ENCODE results near the gene DDX50.
A peak's percentile ranks its signal among the peaks of the same experiment; 100 is the strongest.

Gene DDX50

DNA sequence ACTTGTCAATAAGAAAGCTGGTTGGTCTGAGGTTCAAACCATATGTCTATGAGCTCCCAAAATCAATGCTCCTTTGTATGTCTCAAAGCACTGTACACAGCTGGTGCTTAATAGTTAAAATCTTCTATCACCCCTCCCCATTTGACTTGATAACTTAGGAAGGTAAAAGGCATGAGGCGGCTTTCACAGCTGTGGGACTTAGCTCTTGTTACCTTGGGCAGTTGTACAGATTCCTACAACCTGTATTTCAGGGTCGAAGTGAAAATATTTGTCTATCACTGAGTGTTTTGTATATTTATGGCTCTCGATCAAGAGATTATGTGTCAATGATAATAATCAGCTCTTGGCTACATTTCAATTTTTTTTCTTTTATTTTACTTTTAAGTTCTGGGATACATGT, 86.5 kb downstream of the DDX50 start:
- DNase-seq (ENCODE audit: low read depth in 2 of 2), result no peak

DNA sequence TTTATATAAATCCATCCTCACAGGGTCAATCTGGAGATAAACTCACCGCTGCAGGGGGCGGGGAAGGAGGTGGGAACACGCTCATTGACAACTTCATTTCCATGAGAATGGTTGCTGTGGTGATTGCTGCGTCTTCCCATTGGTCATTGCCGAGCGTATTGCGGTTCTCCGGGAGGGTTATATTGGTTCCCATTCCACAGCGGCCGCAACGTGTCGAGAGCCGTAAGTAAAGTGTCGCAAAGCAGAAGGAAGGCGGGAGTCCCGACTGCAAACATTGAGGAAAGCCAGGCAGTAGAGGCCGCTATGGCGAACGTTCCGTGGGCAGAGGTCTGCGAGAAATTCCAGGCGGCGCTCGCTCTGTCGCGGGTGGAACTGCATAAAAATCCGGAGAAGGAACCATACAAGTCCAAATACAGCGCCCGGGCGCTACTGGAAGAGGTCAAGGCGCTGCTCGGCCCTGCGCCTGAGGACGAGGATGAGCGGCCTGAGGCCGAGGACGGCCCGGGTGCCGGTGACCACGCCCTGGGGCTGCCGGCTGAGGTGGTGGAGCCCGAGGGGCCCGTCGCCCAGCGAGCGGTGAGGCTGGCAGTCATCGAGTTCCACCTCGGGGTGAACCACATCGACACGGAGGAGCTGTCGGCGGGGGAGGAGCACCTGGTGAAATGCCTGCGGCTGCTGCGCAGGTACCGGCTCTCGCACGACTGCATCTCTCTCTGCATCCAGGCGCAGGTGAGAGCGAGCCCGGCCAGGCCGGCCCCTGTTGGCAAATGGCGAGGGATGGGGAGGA, 87.6 kb downstream of the DDX50 start, which contains the start of gene KIFBP:
TSS of gene KIFBP (plus strand) at position 274 of the 787 bp plus-strand sequence. CDS start at position 304, 30 bp downstream.
- DNase-seq (ENCODE audit: low read depth in 2 of 2), result peak; percentile 51 to 54

DNA sequence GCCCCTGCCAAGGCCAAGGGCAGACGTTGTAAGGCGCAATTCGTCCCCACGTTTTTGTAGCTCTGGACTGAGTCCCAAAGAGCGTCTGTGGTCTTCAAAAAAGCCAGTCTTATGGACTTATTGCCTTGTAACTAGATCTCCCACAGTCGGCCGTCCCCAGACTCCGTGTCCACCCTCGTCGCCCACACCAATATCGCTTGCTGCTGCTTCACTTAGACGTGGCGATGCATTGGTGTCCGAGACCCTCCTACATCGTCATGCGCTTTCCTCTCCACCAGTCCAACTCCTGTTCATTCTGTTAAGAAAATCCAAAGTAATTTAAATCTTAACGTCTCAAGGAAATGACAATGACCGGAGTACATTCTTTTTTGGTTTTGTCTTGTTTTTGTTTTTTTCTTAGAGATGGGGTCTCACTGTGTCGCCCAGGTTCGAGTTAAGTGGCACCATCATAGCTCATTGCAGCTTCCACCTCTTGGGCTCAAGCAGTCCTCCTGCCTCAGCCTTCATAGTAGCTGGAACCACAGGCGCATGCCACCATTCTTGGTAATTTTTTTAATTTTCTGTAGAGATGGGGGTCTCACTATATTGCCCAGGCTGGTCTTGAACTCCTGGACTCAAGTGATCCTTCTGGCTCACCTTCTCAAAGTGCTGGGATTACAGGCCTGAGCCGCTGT, 88.3 kb downstream of the DDX50 start:
- DNase-seq (ENCODE audit: low read depth in 2 of 2), result no peak

DNA sequence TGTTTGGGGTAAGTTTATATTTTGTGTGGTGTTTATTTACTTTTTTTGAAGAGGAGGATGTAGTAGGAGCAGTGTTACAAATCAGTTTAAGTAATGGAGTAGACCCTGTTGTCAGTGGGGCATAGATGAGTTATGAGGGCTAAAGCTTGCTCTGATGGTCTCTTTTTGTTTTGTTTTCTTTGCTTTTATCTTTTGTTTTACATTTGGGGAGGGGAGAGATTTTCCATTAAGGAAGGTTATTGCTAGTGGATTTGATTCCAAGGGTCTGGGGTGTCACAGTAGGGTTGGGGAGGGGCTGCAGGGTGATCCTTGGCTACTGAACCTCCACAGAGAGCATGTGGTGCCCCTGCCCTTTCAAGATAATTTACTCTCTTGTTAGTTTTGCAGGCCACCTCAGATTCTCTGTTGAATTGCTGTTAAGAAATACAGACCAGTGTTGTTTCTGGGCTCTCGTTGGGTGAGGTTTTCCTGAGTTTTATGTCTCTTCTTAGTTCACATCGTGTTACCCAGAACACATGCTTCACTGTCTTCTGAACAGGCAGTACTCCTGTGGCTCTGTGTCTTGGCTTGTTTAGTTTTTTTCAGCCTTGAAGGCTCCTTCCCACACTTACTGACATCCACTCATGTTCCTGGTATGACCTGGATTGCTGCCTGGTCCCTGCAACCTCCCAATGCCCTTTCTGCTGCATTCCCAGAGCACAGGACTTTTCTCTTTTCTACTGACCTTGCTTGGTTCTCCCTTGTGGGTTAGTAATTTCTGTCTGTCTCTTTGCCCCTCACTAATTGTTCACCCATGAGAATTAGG, 91.7 kb downstream of the DDX50 start:
- no peak for DNase-seq (ENCODE audit: low read depth in 2 of 2)
